Stimulated activated CD8-positive, alpha-beta memory T cell treated with anti-CD3 and anti-CD28 coated beads, Interleukin-4, amount 100 ng/mL, for 24 hours (primary cell): ENCODE measurements around the gene ABCD1.
"Not testable (repeated sequence)": the region's sequence is repeated elsewhere in the genome, so short reads cannot be mapped to it uniquely, and the experiment has no call there.

ENCODE experiments used
- DNase-seq: peaks from one replicate; pipeline ENCODE4 v3.0.0-alpha.2; 2020; ENCODE audit warnings: low read depth

Gene ABCD1

DNA sequence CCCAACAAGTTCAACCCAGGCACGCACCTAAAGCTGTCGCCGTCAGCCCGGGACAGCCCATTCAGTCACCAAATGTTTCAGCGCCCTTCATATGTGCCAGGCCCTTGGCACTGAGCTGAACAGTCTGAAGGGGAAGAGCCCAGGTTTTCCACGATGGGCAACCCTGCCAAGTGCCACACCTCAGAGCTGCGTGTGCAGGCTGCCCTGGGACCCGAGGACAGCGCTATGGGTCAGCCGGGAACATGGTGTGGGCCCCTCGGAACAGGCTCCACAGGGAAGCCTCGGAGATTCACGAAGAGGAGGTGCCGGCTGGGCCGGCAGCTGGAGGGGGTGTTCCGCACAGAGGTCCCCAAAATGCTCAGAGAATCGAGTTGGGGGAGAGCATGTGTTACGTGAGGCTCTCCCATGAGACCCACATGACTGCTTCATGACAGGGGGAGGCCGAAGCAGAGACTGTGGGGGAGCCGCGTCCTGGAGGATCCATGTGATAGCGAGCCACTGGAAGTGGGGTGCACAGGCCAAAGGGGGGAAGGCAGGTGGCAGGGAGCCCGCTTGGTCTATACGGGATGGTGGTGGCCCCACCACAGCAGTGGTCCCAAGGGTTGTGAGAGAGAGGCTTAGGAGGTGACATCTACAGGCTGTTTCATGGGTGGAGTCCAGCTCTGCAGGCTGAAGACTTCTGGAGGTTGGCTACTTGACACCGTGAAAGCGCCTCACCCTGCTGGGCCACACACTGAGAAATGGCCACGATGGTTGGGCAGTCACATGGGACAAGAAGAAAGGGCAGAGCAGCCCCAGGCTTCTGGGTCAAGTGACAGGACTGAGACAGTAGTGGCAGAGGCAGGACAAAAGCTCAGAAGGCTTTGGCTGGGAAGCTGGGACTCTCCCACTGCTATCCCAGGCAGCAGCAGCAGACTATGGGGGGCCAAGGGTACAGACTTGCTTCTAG, 14.7 kb upstream of the ABCD1 start:
- DNase-seq = no peak

DNA sequence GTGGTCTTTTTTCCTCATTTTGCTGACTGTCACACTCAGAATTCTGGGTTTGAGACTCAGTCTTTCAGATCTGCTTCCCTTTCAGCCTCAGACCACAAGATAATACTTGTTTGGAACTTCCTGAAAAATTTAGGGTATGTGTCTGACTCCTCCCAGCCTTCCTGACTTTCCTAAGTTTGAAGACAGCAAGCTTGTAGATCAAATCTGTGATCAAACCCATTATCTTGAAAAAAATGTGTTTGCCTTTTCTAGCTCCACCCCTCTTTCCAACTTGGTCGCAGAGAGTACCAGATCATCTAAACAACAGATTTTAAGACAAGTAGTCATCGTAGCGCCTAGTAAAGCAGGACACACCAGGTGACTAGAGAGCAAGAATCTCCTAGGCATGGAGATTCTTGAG, 10.4 kb upstream of the ABCD1 start:
- no peak for DNase-seq

DNA sequence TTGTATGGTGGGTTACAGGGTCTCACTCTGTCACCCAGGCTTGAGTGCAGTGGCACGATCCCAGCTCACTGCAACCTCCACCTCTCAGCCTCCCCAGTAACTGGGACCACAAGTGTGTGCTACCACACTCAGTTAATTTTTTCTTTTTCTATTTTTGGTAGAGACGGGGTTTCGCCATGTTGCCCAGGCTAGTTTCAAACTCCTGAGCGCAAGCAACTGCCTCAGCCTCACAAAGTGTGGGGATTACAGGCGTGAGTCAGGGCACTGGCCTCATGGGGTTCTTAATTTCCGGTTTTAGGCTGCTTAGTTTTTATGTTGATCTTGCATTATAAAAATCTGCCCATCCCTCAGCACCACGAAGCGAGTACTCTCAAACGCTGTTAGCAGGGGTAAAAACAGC, 7.2 kb upstream of the ABCD1 start:
- no peak for DNase-seq

DNA sequence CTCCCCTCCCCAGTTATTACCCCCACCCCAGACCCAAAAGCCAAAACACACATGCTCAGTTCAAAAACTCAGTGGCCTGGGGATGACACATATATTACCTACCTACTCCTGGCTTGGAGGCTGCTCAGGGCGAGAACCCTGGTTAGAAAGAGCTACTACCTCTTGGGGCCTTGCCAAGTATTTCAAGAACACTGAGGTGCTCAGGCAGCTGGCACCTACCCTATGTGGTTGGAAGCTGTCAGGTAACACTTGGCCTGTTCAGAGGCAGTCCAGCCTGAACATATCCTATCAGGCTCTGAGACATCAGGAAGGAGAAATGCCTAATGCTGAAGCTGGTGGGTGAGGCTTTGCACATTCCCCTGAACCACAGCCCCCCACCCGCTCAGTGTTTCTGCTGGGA, 5.4 kb upstream of the ABCD1 start:
- DNase-seq = no peak

DNA sequence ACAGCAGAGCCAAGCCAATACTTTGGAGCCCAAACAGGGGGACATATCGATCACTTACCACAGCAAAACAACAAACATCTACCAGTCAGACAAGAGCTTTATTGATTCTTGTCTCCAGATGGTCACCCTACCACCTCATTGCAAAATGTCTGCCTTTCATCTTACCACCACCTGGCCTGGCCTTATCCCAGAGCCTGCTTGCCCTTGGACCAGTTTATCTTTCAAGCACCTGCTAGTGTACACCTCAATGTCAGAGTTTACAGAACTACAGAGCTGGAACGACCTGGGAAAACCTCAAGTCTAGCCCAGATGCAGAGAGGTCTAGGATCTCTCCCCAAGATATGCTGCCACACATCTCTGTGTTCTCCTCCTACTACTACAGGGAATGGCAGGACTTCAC, 5.0 kb upstream of the ABCD1 start:
- no peak for DNase-seq

DNA sequence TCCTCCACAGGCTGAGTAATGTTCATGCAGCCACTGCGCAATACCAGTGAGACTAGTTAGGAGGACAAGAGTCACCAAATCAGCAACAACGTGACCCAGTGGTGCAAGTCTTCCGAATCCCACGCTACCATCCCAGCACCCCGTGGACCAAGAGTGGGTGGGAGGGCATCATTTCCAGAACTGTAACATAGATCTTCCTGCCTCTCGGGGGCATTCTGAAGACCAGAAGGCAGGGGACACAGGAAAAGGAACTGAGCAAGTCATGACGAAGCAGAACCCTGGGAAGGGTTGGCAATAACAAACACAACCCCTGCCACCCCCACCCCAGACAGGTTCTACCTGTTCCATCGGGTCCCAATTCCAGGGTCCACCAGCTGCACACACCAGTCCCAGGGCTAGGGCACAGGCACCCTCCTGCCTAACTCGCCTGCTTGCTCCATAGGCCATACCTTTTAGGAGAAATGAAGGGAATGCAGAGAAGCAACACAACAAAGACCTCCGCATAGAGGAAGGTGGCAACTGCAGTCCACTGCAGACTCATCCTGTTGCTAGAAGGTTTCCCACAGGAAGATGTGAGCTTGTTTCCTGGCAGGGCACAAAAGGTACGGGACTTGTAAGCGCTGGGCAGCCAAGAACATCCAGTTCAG, 1.8 kb upstream of the ABCD1 start:
- no peak for DNase-seq

DNA sequence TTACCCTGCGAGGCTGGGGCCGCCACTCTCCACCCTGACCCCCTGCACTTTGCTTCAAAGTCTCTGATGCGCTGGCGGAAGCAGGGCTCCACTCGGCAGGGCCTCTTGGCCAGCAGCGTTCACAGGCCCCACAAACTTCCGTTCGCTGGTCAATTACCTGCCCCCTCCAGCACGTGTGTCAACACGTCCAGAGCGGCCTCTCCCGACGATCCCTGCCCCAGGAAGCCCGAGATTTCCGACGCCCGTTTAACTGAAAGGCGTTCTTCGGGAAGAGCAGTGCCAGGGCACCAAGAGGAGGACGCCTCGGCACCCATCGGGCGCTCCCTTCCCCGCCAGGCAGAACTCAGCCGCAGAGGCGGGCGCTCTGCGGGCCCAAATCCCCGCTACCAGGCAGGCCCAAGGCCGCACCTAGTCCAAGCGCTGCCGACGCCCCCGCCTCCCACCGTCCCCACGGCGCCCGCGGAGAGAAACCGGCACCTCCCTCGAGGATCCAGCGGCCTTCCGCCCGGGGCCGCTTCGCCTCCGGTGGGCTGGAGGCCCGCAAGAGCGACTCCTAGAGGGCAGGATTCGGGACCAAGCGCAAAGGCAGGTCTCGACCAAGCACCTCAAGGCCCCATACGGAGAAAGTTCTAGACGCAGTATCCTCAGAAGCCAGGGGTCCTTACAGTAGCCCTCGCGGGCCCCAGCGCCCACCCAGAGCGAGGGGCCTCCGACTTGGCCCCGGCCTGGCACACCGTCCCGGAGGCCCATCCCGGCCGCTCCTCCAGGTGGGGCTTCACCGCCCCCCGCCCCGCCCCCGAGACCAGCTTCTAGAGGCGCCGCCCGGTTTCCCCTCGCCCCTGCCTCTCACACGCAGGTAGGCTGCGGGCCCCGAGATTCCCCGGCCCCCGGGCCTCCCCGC, 1.1 kb upstream of the ABCD1 start:
- peak; percentile 48 for DNase-seq

DNA sequence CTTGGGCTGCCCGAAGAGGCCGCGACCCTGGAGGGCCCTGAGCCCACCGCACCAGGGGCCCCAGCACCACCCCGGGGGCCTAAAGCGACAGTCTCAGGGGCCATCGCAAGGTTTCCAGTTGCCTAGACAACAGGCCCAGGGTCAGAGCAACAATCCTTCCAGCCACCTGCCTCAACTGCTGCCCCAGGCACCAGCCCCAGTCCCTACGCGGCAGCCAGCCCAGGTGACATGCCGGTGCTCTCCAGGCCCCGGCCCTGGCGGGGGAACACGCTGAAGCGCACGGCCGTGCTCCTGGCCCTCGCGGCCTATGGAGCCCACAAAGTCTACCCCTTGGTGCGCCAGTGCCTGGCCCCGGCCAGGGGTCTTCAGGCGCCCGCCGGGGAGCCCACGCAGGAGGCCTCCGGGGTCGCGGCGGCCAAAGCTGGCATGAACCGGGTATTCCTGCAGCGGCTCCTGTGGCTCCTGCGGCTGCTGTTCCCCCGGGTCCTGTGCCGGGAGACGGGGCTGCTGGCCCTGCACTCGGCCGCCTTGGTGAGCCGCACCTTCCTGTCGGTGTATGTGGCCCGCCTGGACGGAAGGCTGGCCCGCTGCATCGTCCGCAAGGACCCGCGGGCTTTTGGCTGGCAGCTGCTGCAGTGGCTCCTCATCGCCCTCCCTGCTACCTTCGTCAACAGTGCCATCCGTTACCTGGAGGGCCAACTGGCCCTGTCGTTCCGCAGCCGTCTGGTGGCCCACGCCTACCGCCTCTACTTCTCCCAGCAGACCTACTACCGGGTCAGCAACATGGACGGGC, 579 bp downstream of the ABCD1 start:
- no peak for DNase-seq

DNA sequence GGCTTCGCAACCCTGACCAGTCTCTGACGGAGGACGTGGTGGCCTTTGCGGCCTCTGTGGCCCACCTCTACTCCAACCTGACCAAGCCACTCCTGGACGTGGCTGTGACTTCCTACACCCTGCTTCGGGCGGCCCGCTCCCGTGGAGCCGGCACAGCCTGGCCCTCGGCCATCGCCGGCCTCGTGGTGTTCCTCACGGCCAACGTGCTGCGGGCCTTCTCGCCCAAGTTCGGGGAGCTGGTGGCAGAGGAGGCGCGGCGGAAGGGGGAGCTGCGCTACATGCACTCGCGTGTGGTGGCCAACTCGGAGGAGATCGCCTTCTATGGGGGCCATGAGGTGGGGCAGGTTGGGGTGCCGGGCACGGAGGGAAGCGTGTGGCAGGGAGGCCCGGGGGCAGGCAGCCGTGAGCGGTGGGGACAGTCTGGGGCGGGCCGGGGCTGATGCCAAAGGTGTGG, 1.2 kb downstream of the ABCD1 start:
- DNase-seq = no peak

DNA sequence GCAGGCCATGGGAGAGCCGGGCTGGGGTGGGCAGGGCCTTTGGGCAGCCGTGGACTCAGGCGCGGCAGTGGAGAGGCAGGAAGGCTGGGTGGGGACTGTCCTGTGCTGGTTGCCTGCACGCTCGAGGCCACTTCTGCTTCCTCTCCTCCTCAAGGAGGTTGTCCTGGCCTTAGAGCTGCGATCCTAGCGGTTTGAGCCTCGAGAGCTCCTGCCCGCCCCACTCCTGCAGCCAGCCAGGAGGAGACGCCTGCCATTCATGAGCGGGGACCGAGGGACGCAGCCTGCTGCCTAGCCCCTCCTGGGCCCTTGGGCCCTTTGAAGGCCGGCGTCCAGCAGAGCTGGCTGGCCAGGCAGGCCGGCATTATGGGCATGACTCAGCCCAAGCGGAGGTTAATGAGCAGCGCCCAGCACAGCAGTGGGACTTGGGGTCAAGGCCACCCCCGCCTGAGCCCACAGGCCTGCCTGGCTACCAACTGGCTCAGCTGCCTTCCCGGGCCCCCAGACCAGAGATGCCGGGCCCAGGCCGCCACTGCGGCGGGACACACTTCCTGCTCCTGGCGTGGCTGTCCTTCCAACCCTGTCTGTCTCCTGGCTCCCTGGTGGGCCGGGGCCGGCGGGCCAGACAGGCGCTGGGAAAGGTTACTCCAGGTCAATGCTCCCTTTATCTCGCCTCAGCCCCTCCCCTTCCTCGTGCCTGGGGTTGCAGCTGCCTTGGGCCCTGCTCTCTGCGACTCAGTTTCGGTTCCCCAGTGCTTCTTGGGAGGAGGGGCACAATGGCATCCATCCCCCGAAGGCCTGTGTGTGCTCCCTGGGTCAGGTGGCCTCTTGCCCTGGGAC, 1.8 kb downstream of the ABCD1 start:
- DNase-seq = no peak

DNA sequence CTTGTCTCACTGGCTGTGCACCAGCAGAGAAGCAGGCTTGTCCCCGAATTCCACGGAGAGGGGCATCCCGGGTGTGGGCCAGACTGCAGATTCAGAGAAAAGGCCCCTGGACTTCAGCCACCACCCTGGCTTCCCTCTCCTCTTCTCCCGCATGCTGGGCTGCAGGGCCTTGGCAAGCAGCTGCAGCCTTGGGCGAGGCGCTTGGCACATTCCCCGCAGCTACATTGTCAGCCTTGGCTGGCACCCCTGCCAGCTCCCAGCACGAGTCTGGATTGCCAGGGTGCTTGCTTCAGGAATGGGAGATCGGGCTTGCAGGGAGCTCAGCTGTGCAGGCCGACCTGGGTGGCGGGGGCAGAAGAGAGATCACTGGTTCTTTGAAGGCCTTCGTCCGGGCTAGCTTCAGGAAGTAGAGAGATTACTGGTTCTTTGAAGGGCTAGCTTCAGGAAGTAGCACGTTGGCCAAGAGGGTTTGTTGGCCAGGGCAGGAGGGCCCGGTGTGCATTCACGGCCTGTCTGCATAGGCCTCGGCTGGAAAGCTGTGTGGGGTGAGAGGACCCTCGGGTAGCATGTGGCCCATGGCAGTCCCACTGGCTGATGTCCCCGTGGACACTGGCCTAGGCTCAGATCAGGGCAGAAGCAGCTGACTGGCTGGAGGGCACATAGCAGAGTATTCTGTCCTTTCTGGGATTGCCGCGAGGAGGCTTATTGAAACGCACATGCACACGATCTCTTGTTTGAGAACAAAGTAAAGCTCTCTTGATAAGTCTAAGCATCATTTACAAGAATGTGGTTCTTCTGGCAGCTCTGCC, 2.7 kb downstream of the ABCD1 start:
- no peak for DNase-seq

DNA sequence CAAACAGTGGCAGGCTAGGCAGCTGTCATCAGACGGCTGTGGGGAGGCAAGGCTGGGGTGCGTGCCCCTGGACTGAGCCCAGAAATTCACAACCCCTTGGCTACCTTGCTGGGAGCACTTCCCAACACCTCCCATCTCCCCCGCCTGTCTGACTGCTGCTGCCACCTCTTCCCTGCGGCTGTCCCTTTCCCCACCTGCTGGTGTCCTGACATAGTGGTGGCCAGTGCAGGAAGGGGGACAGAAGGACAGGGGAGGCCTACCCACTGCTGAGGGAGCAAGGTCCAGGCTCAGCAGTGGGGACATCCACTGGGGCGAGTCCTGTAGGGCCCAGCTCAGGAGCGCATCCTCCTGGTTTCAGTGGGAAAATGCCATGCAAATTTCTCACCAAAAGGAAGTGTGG, 3.4 kb downstream of the ABCD1 start:
- no peak for DNase-seq

DNA sequence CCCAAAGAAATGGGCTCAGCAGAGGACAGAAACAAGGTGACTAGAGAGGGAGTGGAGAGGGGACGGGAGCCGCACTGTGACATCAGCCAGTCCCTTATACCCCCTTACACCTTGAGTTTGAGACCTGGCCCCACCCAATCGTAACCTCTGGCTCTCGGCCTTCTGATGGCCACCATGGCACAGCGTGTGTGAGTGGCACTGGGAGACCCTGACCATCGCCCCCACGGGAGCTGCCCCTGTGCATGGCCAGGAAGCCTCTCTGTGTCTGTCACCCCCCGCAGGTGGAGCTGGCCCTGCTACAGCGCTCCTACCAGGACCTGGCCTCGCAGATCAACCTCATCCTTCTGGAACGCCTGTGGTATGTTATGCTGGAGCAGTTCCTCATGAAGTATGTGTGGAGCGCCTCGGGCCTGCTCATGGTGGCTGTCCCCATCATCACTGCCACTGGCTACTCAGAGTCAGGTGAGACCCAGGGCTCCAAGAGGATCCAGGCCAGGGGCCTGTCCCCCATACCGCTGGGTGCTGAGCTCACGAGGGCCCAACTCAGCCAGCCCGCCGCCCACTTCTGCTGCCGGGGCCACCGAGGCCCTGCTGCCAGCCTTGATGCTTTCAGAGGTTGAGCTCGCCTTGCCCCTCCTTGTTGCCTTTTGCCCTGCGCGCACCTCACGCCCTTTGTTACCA, 4.4 kb downstream of the ABCD1 start:
- DNase-seq = no peak

DNA sequence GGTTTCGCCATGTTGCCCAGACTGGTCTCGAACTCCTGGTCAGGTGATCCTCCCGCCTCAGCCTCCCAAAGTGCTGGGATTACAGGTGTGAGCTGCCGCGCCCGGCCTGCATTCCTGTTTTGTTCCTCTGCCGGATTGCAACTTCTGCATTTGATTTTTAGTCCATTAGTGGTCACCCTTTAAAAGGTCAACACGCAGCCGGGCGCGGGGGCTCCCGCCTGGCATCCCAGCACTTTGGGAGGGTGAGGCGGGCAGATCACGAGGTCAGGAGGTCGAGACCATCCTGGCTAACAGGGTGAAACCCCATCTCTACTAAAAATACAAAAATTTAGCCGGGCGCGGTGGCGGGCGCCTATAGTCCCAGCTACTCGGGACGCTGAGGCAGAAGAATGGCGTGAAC, 5.5 kb downstream of the ABCD1 start:
- DNase-seq = not testable (repeated sequence)

DNA sequence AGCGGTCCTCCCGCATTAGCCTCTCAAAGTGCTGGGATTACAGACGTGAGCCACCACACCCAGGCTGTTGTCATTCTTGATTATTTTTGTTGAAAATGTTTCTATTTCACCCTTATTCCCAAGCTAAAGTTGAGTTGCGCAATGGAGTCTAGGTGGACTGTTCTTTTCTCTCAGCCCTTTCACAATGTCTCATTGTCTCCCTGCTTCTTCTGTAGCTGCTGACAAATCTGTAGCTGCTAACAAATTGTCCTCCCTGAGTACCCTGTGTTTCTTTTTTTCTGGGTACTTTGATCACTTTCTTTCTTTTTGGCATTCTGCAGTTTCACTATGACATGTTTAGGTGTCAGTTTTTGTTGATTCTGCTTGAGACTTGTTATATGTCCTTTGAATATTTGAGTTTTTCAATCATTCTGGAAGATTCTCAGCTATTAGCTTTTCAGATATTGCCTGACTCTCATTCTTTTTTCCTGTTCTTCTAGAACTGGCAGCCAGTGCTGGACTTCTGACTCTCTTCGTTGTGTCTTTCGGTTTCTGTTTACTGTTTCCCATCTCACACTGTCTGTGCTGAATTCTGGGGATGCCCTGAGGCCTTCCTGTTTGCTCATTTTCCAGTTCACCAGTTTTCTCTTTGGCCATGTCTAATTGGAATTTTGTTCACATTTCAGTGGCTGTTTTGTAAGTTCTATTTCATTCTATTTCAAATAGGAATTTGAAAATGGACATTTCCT, 6.6 kb downstream of the ABCD1 start:
- no peak for DNase-seq

DNA sequence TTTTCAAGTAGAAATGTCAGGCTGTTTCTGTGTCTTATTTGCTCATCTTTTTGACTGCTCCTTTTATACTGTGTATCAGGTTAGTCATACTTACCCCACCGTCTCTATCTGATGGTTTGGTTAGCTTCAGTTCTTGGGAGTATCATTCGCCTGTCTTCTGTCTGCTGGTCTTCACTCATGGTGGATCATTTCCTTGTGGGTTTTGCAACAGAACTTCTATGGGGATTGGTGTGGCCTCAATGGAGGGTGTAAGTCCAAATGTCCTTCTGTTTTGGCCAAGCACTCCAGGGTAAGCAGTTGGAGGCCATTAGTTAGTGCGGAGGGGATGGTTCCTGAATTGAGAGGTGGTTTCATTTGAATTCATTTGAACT, 7.2 kb downstream of the ABCD1 start:
- DNase-seq = no peak

DNA sequence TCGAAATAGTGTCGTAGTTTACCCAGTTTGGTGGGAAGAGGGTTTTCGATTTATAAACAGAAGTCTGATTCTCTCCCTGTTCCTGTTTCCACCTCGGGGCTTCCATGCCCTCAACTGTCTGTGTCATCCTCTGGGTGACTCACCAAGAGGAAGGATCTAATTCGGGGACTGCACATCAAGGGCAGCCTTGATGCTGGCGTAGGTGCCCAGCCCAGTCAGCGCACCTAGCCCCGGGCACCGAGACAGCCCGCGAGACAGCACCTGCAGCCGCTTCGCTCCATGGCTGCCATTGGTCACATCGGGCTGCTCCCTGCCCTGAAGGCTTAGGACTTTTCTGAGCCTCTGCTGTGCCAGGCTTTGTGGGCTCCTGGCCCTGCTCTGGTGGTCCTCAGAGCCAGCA, 7.7 kb downstream of the ABCD1 start:
- DNase-seq = no peak

DNA sequence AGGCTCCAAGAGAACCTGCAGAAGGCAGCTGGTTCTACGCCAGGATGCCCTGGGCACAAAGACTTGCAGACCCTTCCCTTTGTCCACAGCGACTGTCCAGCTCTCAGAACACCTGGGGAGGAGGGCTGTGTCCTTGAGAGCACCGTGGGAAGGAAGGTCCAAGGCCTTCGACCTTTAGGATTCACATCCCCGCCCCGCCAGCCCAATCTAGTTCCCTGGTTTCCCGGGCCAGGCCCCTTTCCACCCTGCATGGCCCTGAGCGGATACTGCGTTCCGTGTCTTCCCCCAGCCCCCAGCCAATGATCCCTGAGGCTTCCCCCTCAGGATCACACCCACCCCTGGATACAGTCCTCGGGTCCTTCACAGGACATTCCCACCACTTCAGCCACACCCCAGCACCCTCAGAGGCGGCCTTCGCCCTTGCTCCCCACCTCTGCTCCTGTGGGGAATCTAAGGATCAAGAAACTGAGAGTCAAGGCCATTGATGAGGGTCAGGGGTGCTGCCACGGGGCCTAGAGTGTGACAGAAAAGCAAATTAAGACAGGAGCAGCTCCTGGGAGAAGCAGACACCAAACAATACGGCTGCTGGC, 9.1 kb downstream of the ABCD1 start:
- no peak for DNase-seq
